T follicular helper cell (primary cell): Measurements from ENCODE around the gene UBE4B.
"Not testable (repeated sequence)": the region's sequence is repeated elsewhere in the genome, so short reads cannot be mapped to it uniquely, and the experiment has no call there.

Source experiments
- DNase-seq: peaks from one replicate; pipeline ENCODE4 v3.0.0-alpha.2; 2020; ENCODE audit warnings: low read depth
- total RNA-seq, 2 experiments: gene quantifications; one replicate each; lab custom pipeline; 2026; lab: John Stamatoyannopoulos, UW

UBE4B gene
- 47.5 to 66.8 reads per million in 2 experiments for total RNA-seq

DNA sequence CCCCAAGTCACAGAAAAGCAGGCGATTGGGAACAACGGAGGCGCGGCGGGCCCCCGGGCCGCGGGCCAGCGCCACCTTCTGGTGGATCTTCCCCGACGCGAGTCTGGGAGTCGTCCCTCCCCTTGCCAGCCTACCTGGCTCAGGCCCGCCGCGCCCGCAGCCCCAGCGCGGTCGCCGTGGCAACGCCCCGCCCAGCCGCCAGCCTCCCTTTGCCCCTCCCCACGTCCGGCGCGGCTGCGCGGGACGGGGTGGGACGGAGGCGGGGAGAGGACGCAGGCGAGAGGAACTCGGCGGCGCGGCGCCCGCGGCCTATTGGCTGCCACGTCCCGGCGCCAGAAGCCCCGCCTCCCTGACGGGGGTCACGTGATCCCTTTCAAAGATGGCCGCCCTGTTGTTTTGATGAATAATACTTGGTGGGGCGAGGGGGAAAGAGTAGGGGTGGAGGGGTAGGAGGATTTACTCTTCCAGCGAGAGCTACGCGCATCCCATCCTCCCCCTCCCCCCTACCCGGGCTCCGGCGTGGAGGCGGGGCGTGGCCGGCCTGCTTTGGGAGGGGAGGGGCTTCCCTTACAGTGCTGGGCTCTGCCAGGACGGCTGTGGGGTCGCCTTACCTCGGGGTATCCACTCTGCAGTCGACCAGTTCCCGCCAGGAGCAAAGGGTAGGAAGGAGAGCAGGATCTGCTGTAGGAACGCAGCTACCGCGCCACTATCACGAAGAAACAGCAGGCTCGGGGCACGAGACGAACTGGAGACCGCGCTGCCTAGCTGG, at the start of gene UBE4B:
Gene UBE4B (plus strand): TSS at position 369 of the 769 bp plus-strand sequence. CDS start 713 bp downstream, outside the sequence.
- DNase-seq, result peak; percentile 98

DNA sequence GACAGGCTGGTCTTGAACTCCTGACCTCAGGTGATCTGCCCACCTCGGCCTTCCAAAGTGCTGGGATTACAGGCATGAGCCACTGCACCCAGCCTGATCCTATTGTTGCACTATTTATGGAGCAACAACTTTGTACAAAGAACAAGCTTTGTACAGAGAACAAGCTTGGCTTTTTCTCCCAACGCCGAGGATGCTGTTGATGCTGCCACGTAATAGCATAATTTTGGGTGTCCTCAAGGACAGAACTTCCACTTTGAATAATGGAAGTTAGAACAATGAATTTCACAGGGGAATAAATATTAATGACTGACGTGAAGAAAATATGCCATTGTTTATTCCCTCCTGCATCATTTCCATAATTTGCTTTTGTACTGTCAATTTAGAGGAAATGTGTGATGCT, 48.5 kb upstream of the UBE4B start:
- no peak for DNase-seq

GRCh38 chr1:9985001-9985400, 47.8 kb upstream of the UBE4B start:
- no peak for DNase-seq

DNA sequence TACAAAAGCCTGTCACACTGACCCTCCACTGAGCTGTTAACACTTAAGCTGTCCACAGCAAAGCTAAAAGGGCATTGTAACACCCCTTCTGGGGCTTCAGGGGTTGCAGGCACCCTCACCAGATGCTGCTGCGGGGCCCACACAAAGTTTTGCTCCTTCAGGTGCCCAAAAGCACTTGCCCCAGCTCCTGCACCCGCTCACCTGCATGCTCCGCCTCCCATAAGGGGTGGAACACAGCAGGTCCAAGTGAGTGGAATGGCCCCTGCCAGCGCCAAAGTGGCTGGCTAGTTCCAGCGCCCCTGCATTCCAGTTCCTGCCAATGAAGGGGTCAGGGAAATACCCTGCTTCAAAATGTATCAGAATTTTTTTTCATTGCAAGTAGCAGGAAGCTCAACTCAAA, 43.0 kb upstream of the UBE4B start:
- no peak for DNase-seq

- no peak for DNase-seq
These were observed 41.8 kb upstream of the UBE4B start for GRCh38 chr1:9990944-9991343.

- no peak for DNase-seq
These were observed 39.8 kb upstream of the UBE4B start for GRCh38 chr1:9992910-9993309.

GRCh38 chr1:9993561-9994075, 39.1 kb upstream of the UBE4B start:
- no peak for DNase-seq

DNA sequence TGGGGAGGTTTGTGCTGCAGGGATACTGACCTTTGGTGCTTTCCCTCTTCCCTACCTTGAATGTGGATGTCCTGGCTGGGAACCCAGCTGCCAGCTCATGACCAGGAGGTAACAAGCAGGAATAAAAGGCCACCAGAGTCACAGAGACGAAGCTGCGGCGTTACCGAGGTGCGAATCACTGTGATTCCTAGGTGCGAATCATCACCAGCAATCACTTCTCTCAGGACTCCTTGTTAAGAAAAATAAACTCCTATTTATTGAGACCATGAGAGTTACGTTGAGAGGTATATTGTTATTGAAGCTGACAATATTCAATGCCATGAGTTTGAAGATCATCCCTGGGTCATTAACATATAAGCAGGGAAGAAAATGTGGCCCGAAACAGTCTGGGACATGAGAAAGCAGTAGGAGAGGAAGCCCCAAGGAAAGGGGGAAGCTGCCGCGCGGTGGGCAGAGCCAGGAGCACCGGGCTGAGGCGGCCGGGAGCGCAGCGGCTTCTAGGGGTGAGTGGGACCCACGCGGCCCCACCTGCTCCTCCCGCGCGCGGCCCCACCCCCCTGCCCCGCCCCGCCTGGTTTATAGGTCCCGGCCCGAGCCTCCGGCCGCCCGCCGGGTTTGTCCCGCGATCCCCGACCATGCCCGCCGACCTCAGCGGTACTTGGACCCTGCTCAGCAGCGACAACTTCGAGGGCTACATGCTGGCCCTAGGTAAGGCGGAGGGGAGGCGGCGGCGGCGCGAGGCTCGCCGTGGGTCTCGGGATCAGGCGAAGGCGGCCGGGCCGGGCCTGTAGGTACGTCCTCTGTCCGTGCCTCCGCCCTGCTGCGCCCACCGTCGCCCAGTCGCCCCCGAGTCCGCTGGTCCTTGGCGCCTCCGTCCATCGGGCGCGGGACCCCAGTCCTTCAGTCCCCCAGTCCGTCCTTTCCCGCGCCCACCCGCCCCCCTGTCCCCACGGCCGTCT, 35.9 kb upstream of the UBE4B start, which contains the start of gene RBP7:
Gene RBP7 (plus strand): TSS at position 605 of the 959 bp plus-strand sequence. CDS start 31 bp downstream, at position 636.
- DNase-seq, result peak; percentile 0

DNA sequence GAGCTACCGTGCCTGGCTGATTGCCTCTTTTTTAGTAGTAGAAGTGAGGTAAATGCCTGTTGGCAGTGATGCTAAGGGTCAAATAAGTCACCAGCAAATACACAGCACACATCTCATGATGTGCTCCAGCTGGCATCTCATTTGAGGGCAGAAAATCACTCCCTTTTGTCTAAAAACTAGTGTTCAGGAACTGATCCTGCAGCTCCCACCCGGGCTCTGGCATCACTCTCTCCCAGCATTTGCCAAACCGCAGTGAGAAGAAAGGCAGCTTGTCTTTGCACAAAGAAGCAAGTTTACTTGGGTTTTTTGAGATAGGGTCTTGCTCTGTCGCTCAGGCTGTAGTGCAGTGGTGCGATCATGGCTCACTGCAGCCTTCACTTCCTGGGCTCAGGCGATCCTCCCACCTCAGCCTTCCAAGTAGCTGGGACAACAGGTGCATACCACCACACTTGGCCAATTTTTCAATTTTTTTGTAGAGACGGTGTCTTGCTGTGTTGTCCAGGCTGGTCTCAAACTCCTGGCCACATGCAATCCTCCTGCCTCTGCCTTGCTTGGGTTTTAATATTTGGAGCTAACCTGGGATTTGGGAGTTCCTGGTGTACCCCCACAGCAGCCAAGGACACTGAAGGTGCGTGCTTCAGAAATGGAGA, 31.6 kb upstream of the UBE4B start:
- no peak for DNase-seq

- DNase-seq, result not testable (repeated sequence)
These were observed 27.5 kb upstream of the UBE4B start for GRCh38 chr1:10005248-10005647.

DNA sequence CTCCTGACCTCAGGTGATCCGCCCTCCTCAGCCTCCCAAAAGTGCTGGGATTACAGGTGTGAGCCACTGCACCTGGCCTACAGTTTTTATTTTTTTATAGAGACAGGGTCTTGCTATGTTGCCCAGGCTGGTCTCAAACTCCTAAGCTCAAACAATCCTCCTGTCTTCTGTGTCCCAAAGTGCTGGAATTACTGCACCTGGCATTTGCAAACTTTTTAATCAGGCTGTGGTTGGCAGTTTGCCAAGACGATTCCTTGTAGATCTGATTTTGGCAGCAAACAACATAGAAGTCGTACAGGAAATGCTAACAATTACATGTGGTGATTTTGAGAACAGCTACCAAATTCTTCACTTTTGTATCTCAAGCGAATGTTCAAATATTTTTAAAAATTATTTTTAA, 25.6 kb upstream of the UBE4B start:
- no peak for DNase-seq

GRCh38 chr1:10014016-10014415, 18.7 kb upstream of the UBE4B start:
- no peak for DNase-seq

DNA sequence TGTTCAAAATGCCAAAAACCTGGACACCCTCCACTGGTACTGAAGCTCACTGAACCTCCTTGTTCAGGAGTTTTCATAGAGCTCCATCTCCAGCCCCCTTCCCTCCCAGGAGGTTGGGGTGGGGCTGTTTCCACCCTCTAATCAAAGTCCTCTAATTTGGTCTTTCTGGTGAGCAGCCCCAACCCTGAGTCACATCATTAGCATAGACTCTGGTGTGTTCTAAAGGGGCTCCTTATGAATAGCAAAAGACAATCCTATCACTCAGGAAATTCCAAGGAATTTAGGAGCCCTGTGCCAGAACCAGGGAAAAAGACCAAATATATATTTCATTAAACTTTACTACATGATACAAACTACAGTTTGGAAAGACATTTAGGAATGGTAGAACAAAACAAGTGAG, 13.2 kb upstream of the UBE4B start:
- DNase-seq, result no peak

- no peak for DNase-seq
These were observed 12.7 kb upstream of the UBE4B start for GRCh38 chr1:10020086-10020485.

- DNase-seq, result not testable (repeated sequence)
These were observed 12.1 kb upstream of the UBE4B start for GRCh38 chr1:10020678-10021077.

DNA sequence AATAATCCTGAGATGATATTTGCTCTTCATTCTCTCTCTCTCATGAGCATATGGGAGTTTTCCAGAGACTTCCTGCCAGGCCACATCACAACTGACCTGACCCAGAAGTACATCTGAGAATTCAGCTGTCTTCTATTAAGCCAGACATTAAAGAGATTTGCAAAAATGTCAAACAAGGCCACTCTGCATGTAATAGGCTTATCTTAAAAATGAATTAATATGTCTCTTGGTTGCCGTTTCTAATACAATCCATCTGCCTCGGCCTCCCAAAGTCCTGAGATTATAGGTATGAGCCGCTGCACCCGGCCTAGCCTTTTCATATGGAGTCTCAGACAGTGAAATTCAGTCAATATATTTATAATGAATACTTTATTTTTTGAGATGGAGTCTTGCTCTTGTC, 10.8 kb upstream of the UBE4B start:
- not testable (repeated sequence) for DNase-seq

DNA sequence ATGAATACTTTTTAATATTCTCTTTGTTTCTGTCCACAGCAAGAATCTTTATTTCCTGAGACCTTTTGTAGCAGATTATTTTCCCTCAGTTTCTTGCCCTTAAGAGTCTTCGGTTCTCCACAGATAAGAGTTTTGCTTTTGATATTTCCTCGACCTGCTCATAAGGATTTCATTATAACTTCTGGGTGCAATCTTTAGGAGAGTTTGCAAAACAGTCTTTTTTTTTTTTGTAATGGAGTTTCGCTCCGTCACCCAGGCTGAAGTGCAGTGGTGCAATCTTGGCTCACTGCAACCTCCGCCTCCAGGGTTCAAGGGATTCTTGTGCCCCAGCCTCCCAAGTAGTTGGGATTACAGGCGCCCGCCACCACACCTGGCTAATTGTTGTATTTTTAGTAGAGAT, 10.1 kb upstream of the UBE4B start:
- DNase-seq, result no peak

DNA sequence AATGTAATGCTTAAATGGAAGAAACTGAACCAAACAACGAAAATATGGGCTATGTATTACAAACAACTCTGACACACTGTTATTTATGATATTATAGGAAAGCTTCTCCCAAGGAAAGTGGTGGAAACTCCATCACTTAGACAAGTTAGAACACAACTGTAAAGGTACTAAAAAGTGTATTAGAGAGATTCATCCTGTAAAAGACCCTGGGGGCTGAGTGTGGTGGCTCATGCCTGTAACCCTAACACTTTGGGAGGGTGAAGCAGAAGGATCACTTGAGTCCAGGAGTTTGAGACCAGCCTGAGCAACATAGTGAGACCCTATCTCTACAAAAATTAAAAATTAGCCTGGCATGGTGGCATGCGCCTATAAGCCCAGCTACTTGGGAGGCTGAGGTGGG, 7.4 kb upstream of the UBE4B start:
- no peak for DNase-seq

DNA sequence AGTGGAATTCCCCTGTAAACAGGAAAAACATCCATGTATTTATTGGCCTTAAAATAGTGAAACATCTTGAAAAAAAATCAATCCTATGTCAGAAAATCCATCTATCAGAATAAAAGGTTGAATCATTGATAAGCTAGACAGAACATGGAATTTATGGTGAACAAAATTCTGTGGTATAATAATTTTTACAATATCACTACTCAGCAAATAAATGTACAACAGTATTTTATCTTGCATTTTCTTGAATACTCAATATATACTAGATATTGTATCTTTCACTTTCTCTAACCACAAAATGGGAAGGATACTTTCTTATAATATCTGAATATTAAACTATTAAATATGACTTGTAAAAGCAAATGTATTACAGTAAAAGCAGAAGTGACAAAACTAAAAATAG, 5.7 kb upstream of the UBE4B start:
- no peak for DNase-seq

GRCh38 chr1:10028956-10029500, 3.7 kb upstream of the UBE4B start:
- not testable (repeated sequence) for DNase-seq

- DNase-seq, result no peak
These were observed 1.3 kb upstream of the UBE4B start for GRCh38 chr1:10031461-10031860.
